HEK293 (cell line): ENCODE results near the gene PPP1R14B.

Experiments
- GFI1B ChIP-seq: fragments of 450-650 bp; formaldehyde crosslinking; IDR thresholded peaks from 2 replicates; pipeline ENCODE4 v1.5.1; 2016; ENCODE audit warnings: missing biosample characterization, missing genetic modification characterization
- PRDM10 ChIP-seq: fragments of 450-650 bp; formaldehyde crosslinking; IDR thresholded peaks from 2 replicates; pipeline ENCODE4 v1.5.1; 2016; ENCODE audit warnings: missing biosample characterization, missing genetic modification characterization
- ZBTB8A ChIP-seq: fragments of 450-650 bp; formaldehyde crosslinking; IDR thresholded peaks from 2 replicates; pipeline ENCODE4 v1.5.1; 2016; ENCODE audit warnings: missing biosample characterization, missing genetic modification characterization
- ZFHX2 ChIP-seq: fragments of 450-650 bp; formaldehyde crosslinking; conservative IDR thresholded peaks from 2 replicates; pipeline ENCODE4 v1.5.1; 2016; ENCODE audit warnings: missing biosample characterization, missing genetic modification characterization
- ZNF175 ChIP-seq: fragments of 450-650 bp; formaldehyde crosslinking; IDR thresholded peaks from 2 replicates; pipeline ENCODE4 v1.5.1; 2016; ENCODE audit warnings: missing biosample characterization, missing genetic modification characterization
- ZNF274 ChIP-seq, 2 experiments: fragments of 200-500 bp in 1 of 2; fragments of 450-650 bp in 1 of 2; sonication (Bioruptor generic) in 1 of 2; formaldehyde crosslinking in 1 of 2; IDR thresholded peaks; 2 replicates each; pipeline versions ENCODE4 v1.5.1 to v1.6.1; 2014 to 2016; ENCODE audit warnings: borderline replicate concordance in 1 of 2, inconsistent platforms in 1 of 2, low read length in 1 of 2, missing biosample characterization in 1 of 2, missing genetic modification characterization in 1 of 2
- ZNF416 ChIP-seq: fragments of 450-650 bp; formaldehyde crosslinking; IDR thresholded peaks from 2 replicates; pipeline ENCODE4 v1.5.1; 2016; ENCODE audit warnings: missing biosample characterization, missing genetic modification characterization
- ZNF558 ChIP-seq: fragments of 450-650 bp; formaldehyde crosslinking; IDR thresholded peaks from 2 replicates; pipeline ENCODE4 v1.5.1; 2016; ENCODE audit warnings: missing biosample characterization, missing genetic modification characterization
- TF ChIP-seq, protein P1 (sequence below): fragments of 450-650 bp; formaldehyde crosslinking; IDR thresholded peaks from 2 replicates; pipeline ENCODE4 v1.5.1; 2016; ENCODE audit warnings: missing biosample characterization, missing genetic modification characterization
- TF ChIP-seq, protein P2 (sequence below): fragments of 450-650 bp; formaldehyde crosslinking; IDR thresholded peaks from 2 replicates; pipeline ENCODE4 v1.5.1; 2016; ENCODE audit warnings: missing biosample characterization, missing genetic modification characterization

- TF ChIP-seq, protein P1, sequence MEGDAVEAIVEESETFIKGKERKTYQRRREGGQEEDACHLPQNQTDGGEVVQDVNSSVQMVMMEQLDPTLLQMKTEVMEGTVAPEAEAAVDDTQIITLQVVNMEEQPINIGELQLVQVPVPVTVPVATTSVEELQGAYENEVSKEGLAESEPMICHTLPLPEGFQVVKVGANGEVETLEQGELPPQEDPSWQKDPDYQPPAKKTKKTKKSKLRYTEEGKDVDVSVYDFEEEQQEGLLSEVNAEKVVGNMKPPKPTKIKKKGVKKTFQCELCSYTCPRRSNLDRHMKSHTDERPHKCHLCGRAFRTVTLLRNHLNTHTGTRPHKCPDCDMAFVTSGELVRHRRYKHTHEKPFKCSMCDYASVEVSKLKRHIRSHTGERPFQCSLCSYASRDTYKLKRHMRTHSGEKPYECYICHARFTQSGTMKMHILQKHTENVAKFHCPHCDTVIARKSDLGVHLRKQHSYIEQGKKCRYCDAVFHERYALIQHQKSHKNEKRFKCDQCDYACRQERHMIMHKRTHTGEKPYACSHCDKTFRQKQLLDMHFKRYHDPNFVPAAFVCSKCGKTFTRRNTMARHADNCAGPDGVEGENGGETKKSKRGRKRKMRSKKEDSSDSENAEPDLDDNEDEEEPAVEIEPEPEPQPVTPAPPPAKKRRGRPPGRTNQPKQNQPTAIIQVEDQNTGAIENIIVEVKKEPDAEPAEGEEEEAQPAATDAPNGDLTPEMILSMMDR, result no peak
- TF ChIP-seq ZNF558, result no peak
- no peak for TF ChIP-seq ZBTB8A (tag by site-specific recombination)
- peak; percentile 97 for TF ChIP-seq ZFHX2 (tag by site-specific recombination)
- no peak for TF ChIP-seq ZNF416 (tag by site-specific recombination)
- no peak for TF ChIP-seq GFI1B (tag by site-specific recombination)
- TF ChIP-seq, protein P2, sequence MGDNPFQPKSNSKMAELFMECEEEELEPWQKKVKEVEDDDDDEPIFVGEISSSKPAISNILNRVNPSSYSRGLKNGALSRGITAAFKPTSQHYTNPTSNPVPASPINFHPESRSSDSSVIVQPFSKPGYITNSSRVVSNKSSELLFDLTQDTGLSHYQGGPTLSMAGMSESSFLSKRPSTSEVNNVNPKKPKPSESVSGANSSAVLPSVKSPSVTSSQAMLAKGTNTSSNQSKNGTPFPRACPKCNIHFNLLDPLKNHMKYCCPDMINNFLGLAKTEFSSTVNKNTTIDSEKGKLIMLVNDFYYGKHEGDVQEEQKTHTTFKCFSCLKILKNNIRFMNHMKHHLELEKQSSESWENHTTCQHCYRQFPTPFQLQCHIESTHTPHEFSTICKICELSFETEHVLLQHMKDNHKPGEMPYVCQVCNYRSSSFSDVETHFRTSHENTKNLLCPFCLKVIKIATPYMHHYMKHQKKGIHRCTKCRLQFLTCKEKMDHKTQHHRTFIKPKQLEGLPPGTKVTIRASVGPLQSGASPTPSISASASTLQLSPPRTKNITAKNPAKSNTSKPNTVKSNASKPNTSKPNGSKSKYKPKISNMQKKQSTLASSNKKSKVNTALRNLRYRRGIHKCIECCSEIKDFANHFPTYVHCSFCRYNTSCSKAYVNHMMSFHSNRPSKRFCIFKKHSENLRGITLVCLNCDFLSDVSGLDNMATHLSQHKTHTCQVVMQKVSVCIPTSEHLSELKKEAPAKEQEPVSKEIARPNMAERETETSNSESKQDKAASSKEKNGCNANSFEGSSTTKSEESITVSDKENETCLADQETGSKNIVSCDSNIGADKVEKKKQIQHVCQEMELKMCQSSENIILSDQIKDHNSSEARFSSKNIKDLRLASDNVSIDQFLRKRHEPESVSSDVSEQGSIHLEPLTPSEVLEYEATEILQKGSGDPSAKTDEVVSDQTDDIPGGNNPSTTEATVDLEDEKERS, result no peak
- TF ChIP-seq ZNF274 (IDR thresholded peaks at IDR 0.05; ENCODE audit: low read length), result no peak
- no peak for TF ChIP-seq ZNF274 (tag by site-specific recombination; IDR thresholded peaks at IDR 0.05; ENCODE audit: borderline replicate concordance)
- no peak for TF ChIP-seq ZNF175 (tag by site-specific recombination)
- no peak for TF ChIP-seq PRDM10 (tag by site-specific recombination)
Observed at GRCh38 chr11:64291752-64292459, 45.2 kb upstream of the PPP1R14B start.
